Nucleus accumbens (tissue), 56 donors: ENCODE data around the gene ZER1.

Source experiments
- DNase-seq, 56 donors: peaks; one replicate each; lab custom pipeline; 2025; lab: John Stamatoyannopoulos, UW

Gene ZER1

GRCh38 chr9:128747241-128747640 is 24.5 kb downstream of the ZER1 start:
- no peak for DNase-seq

- no peak for DNase-seq
Observed at GRCh38 chr9:128743421-128743820, 28.3 kb downstream of the ZER1 start.

GRCh38 chr9:128742401-128742800 is 29.3 kb downstream of the ZER1 start:
- DNase-seq = no peak

- DNase-seq = peak in 29 of 56 donors; percentile 5 to 60 (median 23)
Observed at GRCh38 chr9:128735373-128735772, 36.4 kb downstream of the ZER1 start.

- DNase-seq = peak in 39 of 56 donors; percentile 6 to 71 (median 27)
Observed at GRCh38 chr9:128733256-128733655, 38.5 kb downstream of the ZER1 start.

GRCh38 chr9:128732576-128732975 is 39.2 kb downstream of the ZER1 start:
- DNase-seq = no peak

GRCh38 chr9:128731691-128732090 is 40.0 kb downstream of the ZER1 start:
- DNase-seq = no peak

- DNase-seq = no peak
Observed at GRCh38 chr9:128731093-128731492, 40.6 kb downstream of the ZER1 start.

- no peak for DNase-seq
Observed at GRCh38 chr9:128729766-128730517, 41.8 kb downstream of the ZER1 start.

GRCh38 chr9:128729302-128729701 is 42.4 kb downstream of the ZER1 start:
- DNase-seq = no peak

- DNase-seq = no peak
Observed at GRCh38 chr9:128728298-128728697, 43.4 kb downstream of the ZER1 start.

- DNase-seq = no peak
Observed at GRCh38 chr9:128727640-128728248, 44.0 kb downstream of the ZER1 start.

GRCh38 chr9:128724744-128725211 is 46.9 kb downstream of the ZER1 start:
- peak in 44 of 56 donors; percentile 10 to 86 (median 58) for DNase-seq

- peak; percentile 49 to 96 (median 86) for DNase-seq
Observed at GRCh38 chr9:128723866-128724743, 47.6 kb downstream of the ZER1 start, which contains the start of gene ZDHHC12. ZDHHC12 (minus strand) TSS chr9:128724127; CDS start chr9:128724093, 34 bp downstream.

GRCh38 chr9:128723352-128723865 is 48.3 kb downstream of the ZER1 start:
- DNase-seq = no peak

GRCh38 chr9:128722380-128723351 is 49.1 kb downstream of the ZER1 start:
- no peak for DNase-seq

- DNase-seq = no peak
Observed at GRCh38 chr9:128721487-128722010, 50.2 kb downstream of the ZER1 start.

- DNase-seq = no peak
Observed at GRCh38 chr9:128720841-128721486, 50.8 kb downstream of the ZER1 start.
